HG02870 (cell line): Measurements from ENCODE around the gene PF4V1.

Source experiments
- ATAC-seq: cut with Tn5 transposase; IDR thresholded peaks from one replicate; pipeline ENCODE4 v1.9.1; 2021; ENCODE audit warnings: mild to moderate bottlenecking, moderate library complexity; ENCODE audit not compliant: unreplicated experiment

Gene PF4V1

GRCh38 chr4:73844806-73845205 is 8.3 kb upstream of the PF4V1 start:
- no peak for ATAC-seq

- ATAC-seq = no peak
Measured at GRCh38 chr4:73847526-73848182, 5.4 kb upstream of the PF4V1 start.

- ATAC-seq = no peak
Measured at GRCh38 chr4:73848183-73848777, 4.8 kb upstream of the PF4V1 start.

- no peak for ATAC-seq
Measured at GRCh38 chr4:73850261-73850970, 2.7 kb upstream of the PF4V1 start.

GRCh38 chr4:73851293-73851692 is 1.8 kb upstream of the PF4V1 start:
- no peak for ATAC-seq

- ATAC-seq = no peak
Measured at GRCh38 chr4:73852771-73853170, 325 bp upstream of the PF4V1 start.

GRCh38 chr4:73853718-73854473 is 800 bp downstream of the PF4V1 start:
- no peak for ATAC-seq

GRCh38 chr4:73855406-73855805 is 2.3 kb downstream of the PF4V1 start:
- no peak for ATAC-seq

- ATAC-seq = no peak
Measured at GRCh38 chr4:73856518-73856917, 3.4 kb downstream of the PF4V1 start.

GRCh38 chr4:73859614-73860088 is 6.6 kb downstream of the PF4V1 start:
- no peak for ATAC-seq

- no peak for ATAC-seq
Measured at GRCh38 chr4:73860181-73860580, 7.1 kb downstream of the PF4V1 start.

GRCh38 chr4:73860917-73861316 is 7.8 kb downstream of the PF4V1 start:
- no peak for ATAC-seq

- no peak for ATAC-seq
Measured at GRCh38 chr4:73862322-73862721, 9.2 kb downstream of the PF4V1 start.

- ATAC-seq = no peak
Measured at GRCh38 chr4:73864365-73864764, 11.3 kb downstream of the PF4V1 start.

GRCh38 chr4:73864961-73865360 is 11.9 kb downstream of the PF4V1 start:
- no peak for ATAC-seq

GRCh38 chr4:73865431-73866096 is 12.5 kb downstream of the PF4V1 start:
- ATAC-seq = no peak

- no peak for ATAC-seq
Measured at GRCh38 chr4:73866246-73866645, 13.2 kb downstream of the PF4V1 start.

GRCh38 chr4:73867783-73868182 is 14.7 kb downstream of the PF4V1 start:
- no peak for ATAC-seq

GRCh38 chr4:73868206-73869129 is 15.4 kb downstream of the PF4V1 start:
- no peak for ATAC-seq
